ENCODE measurements around the gene SNRK. TPM values are rescaled to one million over a fixed set of nuclear protein-coding genes. Genes with fewer than 3 reads are reported as not detected.

The SNRK gene
- total RNA-seq, 1 experiment from 2014 or later: 16.0 TPM

GRCh38 chr3:43268636-43269035, 17.7 kb upstream of the SNRK start:
- no peak for DNase-seq (ENCODE audit: low read depth)

GRCh38 chr3:43270078-43270477, 16.3 kb upstream of the SNRK start:
- DNase-seq (ENCODE audit: low read depth): no peak

GRCh38 chr3:43273416-43273815, 12.9 kb upstream of the SNRK start:
- no peak for DNase-seq (ENCODE audit: low read depth)

- no peak for DNase-seq (ENCODE audit: low read depth)
These were observed 7.3 kb upstream of the SNRK start for GRCh38 chr3:43279082-43279481.

GRCh38 chr3:43279532-43279931, 6.8 kb upstream of the SNRK start:
- no peak for DNase-seq (ENCODE audit: low read depth)

- DNase-seq (ENCODE audit: low read depth): no peak
These were observed 5.3 kb upstream of the SNRK start for GRCh38 chr3:43281020-43281419.

GRCh38 chr3:43284171-43284570, 2.2 kb upstream of the SNRK start:
- DNase-seq (ENCODE audit: low read depth): no peak

GRCh38 chr3:43285644-43286043, 696 bp upstream of the SNRK start:
- no peak for DNase-seq (ENCODE audit: low read depth)

- peak; percentile 33 for DNase-seq (ENCODE audit: low read depth)
These were observed 630 bp downstream of the SNRK start for GRCh38 chr3:43286841-43287499.

GRCh38 chr3:43287500-43287873, 1.1 kb downstream of the SNRK start:
- no peak for DNase-seq (ENCODE audit: low read depth)

GRCh38 chr3:43288366-43288765, 2.0 kb downstream of the SNRK start:
- peak; percentile 42 for DNase-seq (ENCODE audit: low read depth)

GRCh38 chr3:43288850-43289249, 2.5 kb downstream of the SNRK start:
- no peak for DNase-seq (ENCODE audit: low read depth)

GRCh38 chr3:43289401-43289800, 3.1 kb downstream of the SNRK start:
- DNase-seq (ENCODE audit: low read depth): no peak

GRCh38 chr3:43289841-43290470, 3.6 kb downstream of the SNRK start:
- DNase-seq (ENCODE audit: low read depth): no peak

- peak; percentile 14 for DNase-seq (ENCODE audit: low read depth)
These were observed 4.6 kb downstream of the SNRK start for GRCh38 chr3:43290956-43291355.

- DNase-seq (ENCODE audit: low read depth): peak; percentile 9
These were observed 5.2 kb downstream of the SNRK start for GRCh38 chr3:43291546-43291945.

GRCh38 chr3:43294975-43295374, 8.6 kb downstream of the SNRK start:
- no peak for DNase-seq (ENCODE audit: low read depth)

- no peak for DNase-seq (ENCODE audit: low read depth)
These were observed 10.2 kb downstream of the SNRK start for GRCh38 chr3:43296565-43296964.

- DNase-seq (ENCODE audit: low read depth): no peak
These were observed 12.0 kb downstream of the SNRK start for GRCh38 chr3:43298292-43298691.

- no peak for DNase-seq (ENCODE audit: low read depth)
These were observed 12.4 kb downstream of the SNRK start for GRCh38 chr3:43298761-43299160.

- no peak for DNase-seq (ENCODE audit: low read depth)
These were observed 16.0 kb downstream of the SNRK start for GRCh38 chr3:43302116-43302880.

- no peak for DNase-seq (ENCODE audit: low read depth)
These were observed 17.8 kb downstream of the SNRK start for GRCh38 chr3:43304126-43304525.

GRCh38 chr3:43307226-43307625, 20.9 kb downstream of the SNRK start:
- DNase-seq (ENCODE audit: low read depth): no peak
